H1 (cell line): ENCODE data around the gene SMOC2. TPM values are rescaled to one million over a fixed set of nuclear protein-coding genes. Genes with fewer than 3 reads are reported as not detected.

Experiments used
- CTCF ChIA-PET: fragments of 300-600 bp; sonication (Branson Sonifier 250); formaldehyde crosslinking; loops from one replicate; lab custom pipeline; 2021; ENCODE audit not compliant: partially characterized antibody; lab: Charles Lee
- POLR2A ChIA-PET: fragments of 300-600 bp; sonication (Branson Sonifier 250); formaldehyde crosslinking; loops from one replicate; lab custom pipeline; 2021; ENCODE audit warnings: inconsistent platforms; ENCODE audit not compliant: partially characterized antibody; lab: Charles Lee
- DNase-seq, 2 experiments: peaks; one replicate each; pipeline versions ENCODE4 v3.0.0 to v3.0.0-alpha.2; 2010 to 2022; ENCODE audit warnings: low spot score in 2 of 2, low read depth in 1 of 2, mixed read lengths in 1 of 2
- FAIRE-seq: peaks from 2 replicates; lab custom pipeline; 2011; peaks lifted over from hg19 to GRCh38; lab: Jason Lieb, UNC
- H2AFZ ChIP-seq: 2 replicates; pipeline ENCODE4 v1.8.1; 2012; ENCODE audit warnings: low read length, inconsistent platforms
- H2AK5ac ChIP-seq: 2 replicates; pipeline ENCODE4 v1.6.1; 2013; ENCODE audit warnings: low read depth, low read length
- H2BK120ac ChIP-seq: replicated peaks from 2 replicates; pipeline ENCODE3; 2013; ENCODE audit warnings: low read depth, low read length, inconsistent platforms
- H2BK12ac ChIP-seq: 2 replicates; pipeline ENCODE4 v1.6.1; 2013; ENCODE audit warnings: low read depth, low read length
- H2BK15ac ChIP-seq: 2 replicates; pipeline ENCODE4 v1.6.1; 2013; ENCODE audit warnings: low read length
- H2BK20ac ChIP-seq: 2 replicates; pipeline ENCODE4 v1.6.1; 2013; ENCODE audit warnings: low read length
- H2BK5ac ChIP-seq: 2 replicates; pipeline ENCODE4 v1.6.1; 2013; ENCODE audit warnings: low read depth, low read length
- H3K14ac ChIP-seq: 2 replicates; pipeline ENCODE4 v1.6.1; 2013; ENCODE audit warnings: inconsistent platforms; ENCODE audit not compliant: insufficient read length
- H3K18ac ChIP-seq: 2 replicates; pipeline ENCODE4 v1.6.1; 2013; ENCODE audit warnings: low read length; ENCODE audit errors: extremely low read depth
- H3K23ac ChIP-seq: 2 replicates; pipeline ENCODE4 v1.6.1; 2013; ENCODE audit warnings: inconsistent platforms; ENCODE audit not compliant: insufficient read length
- H3K23me2 ChIP-seq: 2 replicates; pipeline ENCODE4 v1.6.1; 2013; ENCODE audit warnings: low read depth, low read length
- H3K27ac ChIP-seq: 2 replicates; pipeline ENCODE4 v1.6.1; 2011; ENCODE audit warnings: low read depth, low read length, inconsistent platforms
- H3K27me3 ChIP-seq, 4 experiments: replicated peaks in 1 of 4; 1 replicate in 1 of 4; 2 replicates in 3 of 4; pipeline versions ENCODE4 v1.6.1 to v1.8.1; 2011 to 2013; ENCODE audit warnings: low read length in 3 of 4, mild to moderate bottlenecking in 3 of 4, inconsistent platforms in 2 of 4, mixed read lengths in 2 of 4, moderate library complexity in 1 of 4; ENCODE audit not compliant: control insufficient read depth in 3 of 4, insufficient read depth in 3 of 4; ENCODE audit errors: extremely low read depth in 1 of 4
- H3K36me3 ChIP-seq, 4 experiments: 2 replicates each; pipeline versions ENCODE4 v1.6.1 to v1.8.1; 2011 to 2013; ENCODE audit warnings: mild to moderate bottlenecking in 4 of 4, low read length in 3 of 4, moderate library complexity in 2 of 4, control low read depth in 1 of 4, inconsistent platforms in 1 of 4; ENCODE audit not compliant: insufficient read depth in 4 of 4, control insufficient read depth in 2 of 4
- H3K4ac ChIP-seq: replicated peaks from 2 replicates; pipeline ENCODE3; 2013; ENCODE audit warnings: low read length, low read depth, mixed read lengths, inconsistent platforms; ENCODE audit not compliant: insufficient read length
- H3K4me1 ChIP-seq, 4 experiments: replicated peaks in 1 of 4; 1 replicate in 1 of 4; 2 replicates in 3 of 4; pipeline versions ENCODE4 v1.6.1 to v1.8.1; 2011 to 2013; ENCODE audit warnings: low read length in 3 of 4, inconsistent platforms in 2 of 4, mixed read lengths in 1 of 4; ENCODE audit not compliant: insufficient read depth in 4 of 4, control insufficient read depth in 3 of 4
- H3K4me2 ChIP-seq, 2 experiments: 2 replicates each; pipeline versions ENCODE4 v1.6.1 to v1.8.1; 2011 to 2013; ENCODE audit warnings: low read depth in 2 of 2, low read length in 2 of 2, control low read depth in 1 of 2, inconsistent platforms in 1 of 2, mild to moderate bottlenecking in 1 of 2; ENCODE audit not compliant: insufficient read depth in 1 of 2
- H3K4me3 ChIP-seq, 4 experiments: fragments of 200-600, 300-600 bp in 1 of 4; sonication (generic), shearing (Covaris generic), sonication (Bioruptor Twin) in 1 of 4; 2 replicates each; pipeline versions ENCODE4 v1.5.1 to v1.8.1; 2011 to 2016; ENCODE audit warnings: low read length in 4 of 4, low read depth in 3 of 4, control low read depth in 2 of 4, inconsistent platforms in 2 of 4, mild to moderate bottlenecking in 2 of 4, mixed read lengths in 1 of 4, moderate library complexity in 1 of 4; ENCODE audit not compliant: insufficient read depth in 2 of 4; ENCODE audit errors: extremely low read depth in 1 of 4
- H3K56ac ChIP-seq: replicated peaks from 2 replicates; pipeline ENCODE3; 2013; ENCODE audit warnings: low read depth, mild to moderate bottlenecking, mixed read lengths, low read length, inconsistent platforms; ENCODE audit not compliant: insufficient read length
- H3K79me1 ChIP-seq: 2 replicates; pipeline ENCODE4 v1.6.1; 2013; ENCODE audit warnings: low read depth, low read length, control low read depth
- H3K79me2 ChIP-seq, 2 experiments: 2 replicates each; pipeline versions ENCODE4 v1.6.1 to v1.8.1; 2012 to 2013; ENCODE audit warnings: low read length in 2 of 2, mild to moderate bottlenecking in 2 of 2, inconsistent platforms in 1 of 2; ENCODE audit not compliant: insufficient read depth in 2 of 2, control insufficient read depth in 1 of 2
- H3K9ac ChIP-seq, 4 experiments: replicated peaks in 1 of 4; 1 replicate in 1 of 4; 2 replicates in 3 of 4; pipeline versions ENCODE4 v1.6.1 to v1.8.1; 2011 to 2013; ENCODE audit warnings: low read depth in 3 of 4, low read length in 3 of 4, control low read depth in 2 of 4, mild to moderate bottlenecking in 2 of 4, moderate library complexity in 2 of 4, inconsistent platforms in 1 of 4; ENCODE audit errors: extremely low read depth in 1 of 4
- H3K9me3 ChIP-seq, 2 experiments: 2 replicates each; pipeline versions ENCODE4 v1.6.1 to v1.8.1; 2012 to 2013; ENCODE audit warnings: mild to moderate bottlenecking in 2 of 2, moderate library complexity in 2 of 2, control low read depth in 1 of 2, inconsistent platforms in 1 of 2, low read depth in 1 of 2, low read length in 1 of 2, mixed read lengths in 1 of 2; ENCODE audit not compliant: insufficient read depth in 2 of 2
- H4K20me1 ChIP-seq, 2 experiments: replicated peaks in 1 of 2; 2 replicates each; pipeline versions ENCODE3 to v1.8.1; 2011 to 2013; ENCODE audit warnings: inconsistent platforms in 2 of 2, low read length in 2 of 2, mild to moderate bottlenecking in 1 of 2; ENCODE audit not compliant: insufficient read depth in 2 of 2, control insufficient read depth in 1 of 2
- H4K5ac ChIP-seq: 2 replicates; pipeline ENCODE4 v1.6.1; 2013; ENCODE audit warnings: low read length, low read depth, mixed read lengths, inconsistent platforms; ENCODE audit not compliant: insufficient read length
- H4K8ac ChIP-seq: 2 replicates; pipeline ENCODE4 v1.8.0; 2013; ENCODE audit warnings: mild to moderate bottlenecking, moderate library complexity, low read length, inconsistent platforms; ENCODE audit not compliant: insufficient read depth; ENCODE audit errors: extremely low read depth
- H4K91ac ChIP-seq: replicated peaks from 2 replicates; pipeline ENCODE3; 2013; ENCODE audit warnings: low read length, mixed read lengths, inconsistent platforms; ENCODE audit not compliant: insufficient read length
- CTBP2 ChIP-seq: IDR thresholded peaks from 2 replicates; pipeline ENCODE4 v1.7.0; 2011; ENCODE audit warnings: borderline replicate concordance, mild to moderate bottlenecking, moderate library complexity, mixed read lengths, low read length; ENCODE audit not compliant: insufficient read depth, insufficient read length
- KDM1A ChIP-seq: fragments of 200-600, 300-600 bp; sonication (generic); IDR thresholded peaks from 2 replicates; pipeline ENCODE4 v1.7.1; 2016; ENCODE audit warnings: mild to moderate bottlenecking, low read length, borderline replicate concordance
- RAD21 ChIP-seq, 2 experiments: IDR thresholded peaks in 1 of 2; conservative IDR thresholded peaks in 1 of 2; 2 replicates each; pipeline ENCODE4 v1.6.1; 2011; ENCODE audit warnings: low read depth in 2 of 2, low read length in 2 of 2, improper control_type of control experiment in 1 of 2, inconsistent platforms in 1 of 2, mild to moderate bottlenecking in 1 of 2, moderate library complexity in 1 of 2
- SP2 ChIP-seq: IDR thresholded peaks from 2 replicates; pipeline ENCODE4 v1.6.1; 2012; ENCODE audit warnings: mild to moderate bottlenecking, low read length, inconsistent platforms
- WGBS, 2 experiments: shearing (Covaris generic) in 1 of 2; methylation state at CpG; one replicate each; pipeline versions ENCODE4 v1.1.6 to v1.1.7; 2013 to 2015; ENCODE audit warnings: low lambda C conversion rate in 2 of 2, mixed read lengths in 2 of 2, inconsistent platforms in 1 of 2, low coverage in 1 of 2, missing lambda C conversion rate in 1 of 2; ENCODE audit not compliant: insufficient replicate concordance in 2 of 2, insufficient coverage in 1 of 2, insufficient read length in 1 of 2; ENCODE audit errors: extremely low coverage in 1 of 2, missing lambda C conversion rate in 1 of 2; 5-methylcytosine and 5-hydroxymethylcytosine counted together
- polyA plus RNA-seq, 7 experiments: library from polyadenylated mRNA; depleted of rRNA in 3 of 7; stranded (reverse) in 5 of 7; unstranded in 2 of 7; fragments of >200 nt in 5 of 7; fragments of 200-250 nt in 2 of 7; gene quantifications; 1 replicate in 5 of 7; 2 replicates in 1 of 7; 4 replicates in 1 of 7; pipeline versions ENCODE4 v1.2.1 to v1.2.3, GENCODE V29; 2011 to 2013; ENCODE audit warnings: missing spikeins in 2 of 7, mixed read lengths in 2 of 7
- total RNA-seq: library from RNA; stranded (reverse); fragmentation: NEBNext Ultra II Directional; extraction: Animal tissue kit (Norgen Biotek cat#: 25700); gene quantifications from 2 replicates; pipeline ENCODE4 v1.2.1, GENCODE V29; 2021
- TF ChIP-seq, protein P1 (sequence below): IDR thresholded peaks from 2 replicates; pipeline ENCODE4 v1.6.1; 2011; ENCODE audit warnings: low read depth, mild to moderate bottlenecking, low read length; ENCODE audit not compliant: insufficient read depth
- TF ChIP-seq, protein P2 (sequence below), 3 experiments: IDR thresholded peaks; 1 replicate in 2 of 3; 2 replicates in 1 of 3; pipeline versions ENCODE4 v1.5.1 to v1.6.1; 2011; ENCODE audit warnings: low read length in 3 of 3, mild to moderate bottlenecking in 3 of 3, inconsistent platforms in 2 of 3, low read depth in 1 of 3, moderate library complexity in 1 of 3; ENCODE audit not compliant: insufficient read depth in 1 of 3; ENCODE audit errors: control extremely low read depth in 1 of 3

SMOC2 gene
- total and polyA plus RNA-seq, 2 of the 8 experiments (the other 6 are each of a cell fraction or from before 2014, with no cell fraction given), result 7.7 to 8.5 TPM

- Histone ChIP-seq H3K27ac (no peak overlapping the region), H2AFZ (no peak overlapping the region), H3K18ac (no peak overlapping the region), H3K27me3 (no peaks in the 10 kb centered on the region), H3K4ac (no peak overlapping the region), H4K20me1 (no peaks in the 10 kb centered on the region), H4K8ac (no peak overlapping the region), H3K56ac (no peak overlapping the region), H2BK15ac (no peak overlapping the region), H3K14ac (no peak overlapping the region), H3K4me1 (no peaks in the 10 kb centered on the region; a peak in 1 of 7 replicates), H3K9ac (no peak overlapping the region), H2BK120ac (no peak overlapping the region), H3K79me2 (no peaks in the 10 kb centered on the region), H3K36me3 (no peaks in the 10 kb centered on the region), H3K4me2 (no peak overlapping the region), H3K23ac (no peak overlapping the region), H2AK5ac (no peak overlapping the region), H4K91ac (no peak overlapping the region), H3K4me3 (no peak overlapping the region), H2BK5ac (no peak overlapping the region), H2BK12ac (no peak overlapping the region), H3K9me3 (peaks cover 8 to 26% of the 10 kb centered on the region in 2 experiments; a peak in 2 of 4 replicates), H2BK20ac (no peak overlapping the region), H3K79me1 (no peaks in the 10 kb centered on the region), H4K5ac (no peak overlapping the region), H3K23me2 (no peaks in the 10 kb centered on the region)
- DNase-seq (no peak), FAIRE-seq (no peak)
- no peak for TF ChIP-seq CTBP2
- TF ChIP-seq SP2, result no peak
- TF ChIP-seq, protein P1, sequence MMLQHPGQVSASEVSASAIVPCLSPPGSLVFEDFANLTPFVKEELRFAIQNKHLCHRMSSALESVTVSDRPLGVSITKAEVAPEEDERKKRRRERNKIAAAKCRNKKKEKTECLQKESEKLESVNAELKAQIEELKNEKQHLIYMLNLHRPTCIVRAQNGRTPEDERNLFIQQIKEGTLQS, result no peak
- TF ChIP-seq KDM1A, result no peak
- TF ChIP-seq RAD21 (IDR thresholded peaks at IDR 0.05 in 1 of 2, conservative IDR thresholded peaks at IDR 0.05 in 1 of 2; ENCODE audit: low read depth in 2 of 2, low read length in 2 of 2), result peak; percentile 57 to 68
- TF ChIP-seq, protein P2, sequence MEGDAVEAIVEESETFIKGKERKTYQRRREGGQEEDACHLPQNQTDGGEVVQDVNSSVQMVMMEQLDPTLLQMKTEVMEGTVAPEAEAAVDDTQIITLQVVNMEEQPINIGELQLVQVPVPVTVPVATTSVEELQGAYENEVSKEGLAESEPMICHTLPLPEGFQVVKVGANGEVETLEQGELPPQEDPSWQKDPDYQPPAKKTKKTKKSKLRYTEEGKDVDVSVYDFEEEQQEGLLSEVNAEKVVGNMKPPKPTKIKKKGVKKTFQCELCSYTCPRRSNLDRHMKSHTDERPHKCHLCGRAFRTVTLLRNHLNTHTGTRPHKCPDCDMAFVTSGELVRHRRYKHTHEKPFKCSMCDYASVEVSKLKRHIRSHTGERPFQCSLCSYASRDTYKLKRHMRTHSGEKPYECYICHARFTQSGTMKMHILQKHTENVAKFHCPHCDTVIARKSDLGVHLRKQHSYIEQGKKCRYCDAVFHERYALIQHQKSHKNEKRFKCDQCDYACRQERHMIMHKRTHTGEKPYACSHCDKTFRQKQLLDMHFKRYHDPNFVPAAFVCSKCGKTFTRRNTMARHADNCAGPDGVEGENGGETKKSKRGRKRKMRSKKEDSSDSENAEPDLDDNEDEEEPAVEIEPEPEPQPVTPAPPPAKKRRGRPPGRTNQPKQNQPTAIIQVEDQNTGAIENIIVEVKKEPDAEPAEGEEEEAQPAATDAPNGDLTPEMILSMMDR (IDR thresholded peaks at IDR 0.05; ENCODE audit: control extremely low read depth in 1 of 3, insufficient read depth in 1 of 3, low read depth in 1 of 3, low read length in 3 of 3), result peak; percentile 19 to 43 (median 30); a peak in 3 of 4 replicates
- POLR2A ChIA-PET, result no interaction called here
- 82% methylated on average over 21 of the region's 21 CpGs; no CpG with 5 or more reads in 1 of the 2 experiments for WGBS, 2 experiments
- CTCF ChIA-PET, result interaction anchor here (0.6 to 2.0 kb wide), 8 partner anchors 10 to 260 kb away, joined by 3 to 8 read pairs (median 3); no protein-coding TSS in a partner anchor
These were observed 176.1 kb downstream of the SMOC2 start for GRCh38 chr6:168616816-168617765.
